Astrocyte (in vitro differentiated cells and primary cell): ENCODE data around the gene CWC27.

Experiments used
- EZH2 ChIP-seq: IDR thresholded peaks from 2 replicates; pipeline ENCODE4 v1.6.1; 2012; ENCODE audit warnings: mild to moderate bottlenecking, low read length, inconsistent platforms; ENCODE audit not compliant: insufficient read depth
- TF ChIP-seq, protein P1 (sequence below): IDR thresholded peaks from 2 replicates; pipeline ENCODE4 v1.5.1; 2011; ENCODE audit warnings: low read depth, mild to moderate bottlenecking, inconsistent platforms, low read length, moderate library complexity; ENCODE audit not compliant: insufficient read depth

DNA sequence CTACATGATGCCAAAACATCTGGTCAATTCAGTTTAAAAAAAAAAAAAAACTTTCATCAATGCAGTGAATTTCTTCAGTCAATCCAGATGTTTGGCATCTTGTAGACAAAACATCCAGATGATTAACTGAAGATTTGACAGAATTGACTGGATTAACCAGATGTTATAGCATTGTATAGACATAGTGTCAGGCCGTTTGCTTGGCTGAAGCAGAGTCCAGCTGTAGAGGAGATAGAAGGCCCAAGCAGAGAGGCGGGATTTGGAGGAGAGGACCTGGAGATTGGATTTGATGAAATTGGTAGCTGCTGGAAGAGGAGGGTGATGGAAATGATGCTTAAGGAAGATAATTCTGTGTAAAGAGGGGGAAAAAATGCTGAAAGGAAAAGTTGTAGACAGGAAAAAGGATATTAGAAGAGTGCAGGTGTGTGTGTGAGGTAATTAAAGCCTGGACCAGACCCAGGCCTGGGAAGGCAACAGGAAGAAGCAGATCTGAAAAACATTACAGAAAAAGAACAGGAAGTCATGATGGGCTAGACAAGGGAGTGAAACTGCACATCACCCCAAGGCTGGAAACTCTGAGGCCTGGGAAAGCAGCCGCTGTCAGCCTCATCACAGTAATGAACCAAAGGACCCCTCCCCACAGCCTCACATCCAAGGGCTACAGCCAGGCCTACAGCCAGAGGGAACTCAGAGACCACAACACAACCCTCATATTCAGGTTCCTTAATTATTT, 258.3 kb downstream of the CWC27 start:
- TF ChIP-seq, protein P1, sequence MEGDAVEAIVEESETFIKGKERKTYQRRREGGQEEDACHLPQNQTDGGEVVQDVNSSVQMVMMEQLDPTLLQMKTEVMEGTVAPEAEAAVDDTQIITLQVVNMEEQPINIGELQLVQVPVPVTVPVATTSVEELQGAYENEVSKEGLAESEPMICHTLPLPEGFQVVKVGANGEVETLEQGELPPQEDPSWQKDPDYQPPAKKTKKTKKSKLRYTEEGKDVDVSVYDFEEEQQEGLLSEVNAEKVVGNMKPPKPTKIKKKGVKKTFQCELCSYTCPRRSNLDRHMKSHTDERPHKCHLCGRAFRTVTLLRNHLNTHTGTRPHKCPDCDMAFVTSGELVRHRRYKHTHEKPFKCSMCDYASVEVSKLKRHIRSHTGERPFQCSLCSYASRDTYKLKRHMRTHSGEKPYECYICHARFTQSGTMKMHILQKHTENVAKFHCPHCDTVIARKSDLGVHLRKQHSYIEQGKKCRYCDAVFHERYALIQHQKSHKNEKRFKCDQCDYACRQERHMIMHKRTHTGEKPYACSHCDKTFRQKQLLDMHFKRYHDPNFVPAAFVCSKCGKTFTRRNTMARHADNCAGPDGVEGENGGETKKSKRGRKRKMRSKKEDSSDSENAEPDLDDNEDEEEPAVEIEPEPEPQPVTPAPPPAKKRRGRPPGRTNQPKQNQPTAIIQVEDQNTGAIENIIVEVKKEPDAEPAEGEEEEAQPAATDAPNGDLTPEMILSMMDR, result no peak
- TF ChIP-seq EZH2, result no peak
